8988T (cell line): ENCODE measurements around the gene MUL1.
A peak's percentile ranks its signal among the peaks of the same experiment; 100 is the strongest.
"Not testable (repeated sequence)": the region's sequence is repeated elsewhere in the genome, so short reads cannot be mapped to it uniquely, and the experiment has no call there.

Experiments used
- DNase-seq: peaks from one replicate; pipeline ENCODE4 v3.0.0; 2011

MUL1 gene

DNA sequence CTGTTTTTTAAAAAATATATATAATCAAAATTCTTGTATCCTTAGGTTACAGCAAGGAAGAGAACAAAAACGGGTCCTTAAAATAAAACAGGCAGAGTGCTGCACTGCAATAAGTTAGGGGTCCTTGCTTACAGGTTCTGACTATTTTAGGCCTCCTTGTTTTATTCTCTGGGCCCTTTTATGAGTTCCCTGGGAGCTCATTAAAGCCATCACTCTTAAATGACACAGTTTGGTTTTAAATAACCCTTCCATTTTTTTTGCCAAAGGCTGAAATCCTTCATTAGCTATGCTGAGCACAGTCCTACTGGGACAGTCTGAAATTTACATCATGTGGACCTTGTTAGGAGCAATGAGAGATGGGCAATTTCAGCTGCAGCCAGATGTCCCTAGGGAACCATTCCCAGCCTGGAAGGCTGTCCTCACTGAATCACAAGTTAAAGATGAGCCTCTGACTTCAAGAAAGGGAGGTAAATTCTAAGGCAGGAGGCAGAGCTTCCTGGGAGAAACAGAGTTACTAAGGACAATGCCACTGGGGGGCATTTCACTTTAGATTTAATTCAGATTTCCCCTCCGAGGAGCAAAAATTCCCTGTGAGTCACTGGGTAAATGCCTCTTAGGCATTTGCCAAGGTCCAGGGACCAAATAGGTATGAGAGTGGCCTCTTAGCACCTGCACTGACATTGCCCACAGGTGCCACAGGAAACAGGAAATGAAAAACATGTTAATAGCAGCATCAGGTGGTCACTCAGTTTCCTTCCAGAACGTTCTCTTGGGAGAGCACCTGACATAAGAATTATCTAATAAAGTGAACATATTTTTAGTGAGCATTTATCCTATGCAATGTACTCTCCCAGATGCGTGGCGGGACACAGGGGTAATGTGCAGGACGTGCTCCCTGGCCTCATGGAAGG, 3.8 kb upstream of the MUL1 start:
- DNase-seq, result no peak

- no peak for DNase-seq
These were observed 440 bp upstream of the MUL1 start for GRCh38 chr1:20508411-20508771.

GRCh38 chr1:20507248-20507563, 745 bp downstream of the MUL1 start:
- no peak for DNase-seq

- no peak for DNase-seq
These were observed 2.5 kb downstream of the MUL1 start for GRCh38 chr1:20505488-20505887.

DNA sequence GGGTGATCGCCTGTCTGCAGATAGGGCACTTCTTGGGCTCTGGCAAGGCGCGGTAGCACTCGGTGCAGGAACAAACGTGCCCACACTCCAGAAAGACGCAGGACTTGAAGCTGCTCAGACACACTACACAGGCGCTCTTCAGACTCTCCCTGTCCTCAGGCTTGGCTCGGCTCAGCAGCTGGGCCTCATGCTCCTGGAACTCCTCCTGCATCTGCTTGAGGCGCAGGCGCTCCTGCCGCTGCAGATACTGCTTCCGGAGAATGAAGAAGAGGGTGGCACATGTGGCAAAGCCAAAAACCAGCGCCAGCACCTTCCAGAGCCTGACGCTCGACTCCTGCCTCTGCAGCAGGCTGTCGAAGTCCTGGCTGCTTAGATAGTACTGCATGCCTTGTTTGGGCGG, 7.2 kb downstream of the MUL1 start:
- no peak for DNase-seq

GRCh38 chr1:20499718-20500117, 8.2 kb downstream of the MUL1 start:
- no peak for DNase-seq

DNA sequence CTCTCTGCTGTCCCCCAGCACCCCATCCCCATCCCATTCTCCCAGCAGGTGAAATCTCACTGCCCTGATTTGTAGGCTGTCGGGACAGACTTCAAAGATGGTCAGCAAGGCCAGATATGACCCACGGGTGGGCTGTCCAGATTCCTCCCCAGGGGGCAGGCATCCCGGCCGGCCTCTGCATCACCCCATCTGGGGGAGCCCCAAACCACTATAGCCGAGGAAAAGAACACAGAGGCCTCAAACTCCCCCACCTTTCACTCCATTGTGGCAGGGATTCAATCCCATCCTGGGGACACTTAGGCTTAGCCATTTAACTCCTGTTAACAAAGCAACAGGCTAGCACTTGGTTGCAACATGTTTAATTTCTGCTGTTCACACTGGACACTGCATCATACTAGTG, 8.8 kb downstream of the MUL1 start:
- no peak for DNase-seq

DNA sequence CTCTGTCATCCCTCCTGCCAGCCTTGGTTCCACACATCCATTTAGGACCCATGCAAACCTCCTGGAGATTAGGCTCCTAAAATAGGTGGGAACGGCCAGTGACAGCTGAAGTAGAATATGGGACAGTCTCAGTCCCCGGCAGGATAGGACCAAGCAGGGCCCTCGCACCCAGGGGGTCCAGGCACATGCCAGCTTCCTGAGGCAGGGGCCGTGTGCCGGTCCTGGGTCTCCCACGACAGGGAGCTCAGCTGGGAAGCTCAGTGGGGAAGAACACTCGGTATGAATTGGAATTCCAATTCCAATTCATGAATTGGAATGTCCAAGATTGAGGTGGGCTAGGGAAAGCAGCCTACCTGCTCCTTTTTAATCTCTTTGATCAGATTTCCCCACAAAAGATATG, 9.8 kb downstream of the MUL1 start:
- no peak for DNase-seq

DNA sequence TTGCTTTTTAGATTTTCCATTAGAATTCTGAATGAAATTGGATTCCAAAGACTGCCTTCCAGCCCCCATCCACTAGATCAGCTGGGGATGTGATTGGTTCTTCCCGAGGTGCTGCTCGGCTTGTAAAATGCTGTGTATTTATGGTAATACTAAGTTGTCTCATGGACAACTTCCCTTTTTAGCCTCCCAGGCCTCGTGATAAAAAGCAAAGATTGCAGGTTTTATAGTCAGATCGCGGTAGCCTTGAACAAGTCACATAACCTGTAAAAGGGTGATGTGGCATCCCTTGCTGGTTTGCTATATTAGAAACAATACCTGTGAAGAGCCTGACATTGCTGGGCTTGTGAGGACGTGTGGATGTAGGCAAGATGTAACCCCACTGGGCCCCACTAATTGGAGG, 10.4 kb downstream of the MUL1 start:
- DNase-seq, result no peak

DNA sequence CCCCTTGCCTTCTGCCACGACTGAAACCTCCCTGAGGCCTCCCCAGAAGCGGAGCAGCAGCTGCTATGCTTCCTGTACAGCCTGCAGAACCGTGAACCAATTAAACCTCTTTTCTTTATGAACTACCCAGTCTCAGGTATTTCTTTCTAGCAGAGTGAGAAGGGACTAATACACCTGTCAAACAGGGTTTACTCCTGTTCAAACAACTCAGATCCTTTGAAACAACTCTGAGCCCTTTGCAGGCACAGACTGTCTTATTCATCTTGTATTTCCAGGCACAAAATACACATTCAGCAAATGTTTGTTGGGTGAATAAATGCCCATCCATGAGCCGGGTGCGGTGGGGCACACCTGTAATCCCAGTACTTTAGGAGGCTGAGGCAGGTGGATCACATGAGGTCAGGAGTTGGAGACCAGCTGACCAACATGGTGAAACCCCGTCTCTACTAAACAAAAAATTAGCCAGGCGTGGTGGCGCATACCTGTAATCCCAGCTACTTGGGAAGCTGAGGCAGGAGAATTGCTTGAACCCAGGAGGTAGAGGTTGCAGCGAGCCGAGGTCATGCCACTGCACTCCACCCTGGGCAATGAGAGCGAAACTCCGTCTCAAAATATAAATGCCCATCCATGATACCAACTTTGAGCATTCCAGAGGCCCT, 11.1 kb downstream of the MUL1 start:
- not testable (repeated sequence) for DNase-seq

- DNase-seq, result no peak
These were observed 11.7 kb downstream of the MUL1 start for GRCh38 chr1:20496241-20496661.

GRCh38 chr1:20495661-20496060, 12.3 kb downstream of the MUL1 start:
- DNase-seq, result no peak

DNA sequence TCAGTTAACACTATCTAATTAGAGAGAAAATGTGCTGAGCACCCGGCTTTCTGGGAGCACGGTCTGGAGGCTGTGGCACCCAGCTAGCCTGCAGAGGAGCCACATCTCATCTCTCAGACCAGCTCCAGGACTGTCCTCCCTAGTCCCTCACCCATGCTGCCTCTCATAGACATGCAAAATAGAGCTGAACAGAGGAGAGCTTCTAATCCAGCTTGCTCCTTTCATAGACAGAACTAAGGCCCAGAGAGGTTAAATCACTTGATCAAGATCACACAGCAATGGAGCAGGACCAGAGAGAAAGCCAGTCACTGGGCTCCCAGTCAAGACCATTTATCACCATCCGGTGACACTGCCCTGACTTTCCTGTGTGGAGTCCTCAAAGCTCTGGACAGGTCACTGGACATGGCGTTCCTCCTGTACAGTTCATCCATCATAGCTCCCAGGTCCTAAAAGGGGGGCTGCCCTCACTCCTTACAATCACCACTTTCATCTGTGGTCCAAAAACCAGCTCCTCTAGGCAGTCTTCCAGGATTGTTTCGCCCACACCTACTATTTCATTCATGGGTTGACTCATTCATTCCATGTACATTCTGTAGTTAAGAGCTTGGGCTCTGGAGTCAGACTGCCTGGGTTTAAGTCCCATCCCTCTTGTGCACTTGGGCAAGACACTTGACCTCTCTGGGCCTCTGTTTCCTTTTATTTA, 13.2 kb downstream of the MUL1 start:
- DNase-seq, result no peak

- DNase-seq, result peak; percentile 56
These were observed 13.9 kb downstream of the MUL1 start for GRCh38 chr1:20493839-20494608.

DNA sequence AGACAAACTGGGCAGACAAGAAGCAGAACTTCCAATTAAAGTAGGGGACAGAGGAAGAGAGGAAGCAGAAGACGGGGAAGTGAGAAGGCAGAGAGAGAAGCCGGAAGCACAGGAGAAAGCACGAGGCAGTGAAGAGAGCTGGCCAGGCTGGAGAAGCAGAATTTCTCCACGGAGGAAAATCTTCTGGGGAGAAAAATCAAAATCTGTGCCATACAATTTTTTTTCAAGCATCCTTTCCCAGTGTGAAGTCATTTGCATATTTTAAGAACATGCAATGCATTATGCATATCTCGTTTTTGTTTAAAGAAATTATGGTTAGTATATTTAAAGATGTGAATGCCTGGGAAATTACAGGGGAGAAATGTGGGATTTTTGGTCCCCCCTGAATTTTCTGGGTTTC, 14.6 kb downstream of the MUL1 start:
- DNase-seq, result no peak

GRCh38 chr1:20492751-20493150, 15.2 kb downstream of the MUL1 start:
- no peak for DNase-seq

- DNase-seq, result no peak
These were observed 16.1 kb downstream of the MUL1 start for GRCh38 chr1:20491866-20492265.

DNA sequence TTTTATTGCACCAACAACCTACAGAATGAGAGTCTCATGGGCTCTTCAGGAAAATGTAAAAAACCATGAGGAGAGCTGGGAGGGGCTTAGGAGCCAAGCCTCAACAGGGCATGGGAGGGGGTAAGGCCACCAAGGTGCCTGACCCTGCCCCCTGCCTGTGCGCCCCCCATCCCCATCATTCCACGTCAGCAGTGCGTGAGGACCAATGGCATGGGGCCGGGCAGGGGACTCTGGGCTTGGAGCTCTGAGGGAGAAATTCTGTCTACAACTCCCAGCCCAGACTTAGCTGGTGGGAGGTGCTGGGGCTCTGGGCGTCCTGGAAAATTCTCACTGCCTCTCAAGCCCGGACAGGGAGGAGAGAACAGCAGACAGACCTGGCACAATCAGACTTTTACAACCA, 16.8 kb downstream of the MUL1 start:
- DNase-seq, result no peak

DNA sequence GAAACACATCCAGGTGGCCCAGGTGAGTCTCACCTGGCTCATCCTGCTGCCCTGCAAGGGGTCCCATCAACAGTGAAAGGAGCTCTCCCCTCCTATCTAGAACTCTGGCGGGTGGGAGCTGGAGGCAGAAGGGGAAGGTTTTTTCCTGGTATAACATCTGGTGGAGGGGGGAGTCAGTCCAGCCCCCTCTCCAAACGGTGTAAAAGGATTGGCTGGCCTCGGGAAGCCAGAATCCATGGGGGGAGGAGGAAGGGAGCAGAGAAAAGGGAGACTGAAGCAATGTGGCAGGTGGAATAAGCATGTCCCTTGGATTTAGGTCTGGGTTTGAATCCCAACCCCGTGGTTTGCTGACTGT, 20.7 kb downstream of the MUL1 start:
- no peak for DNase-seq

GRCh38 chr1:20486457-20487235, 21.3 kb downstream of the MUL1 start:
- DNase-seq, result no peak

GRCh38 chr1:20485527-20486456, 22.2 kb downstream of the MUL1 start, which contains the start of gene CAMK2N1:
CAMK2N1 (minus strand) TSS chr1:20486210; CDS start chr1:20485379, 831 bp downstream.
- peak; percentile 60 for DNase-seq
